Liver (tissue), 3 donors: ENCODE results near the gene ATG2B.

ENCODE experiments used
- CTCF ChIP-seq: fragments of 150-350 bp; IDR thresholded peaks from 2 replicates; pipeline ENCODE4 v1.5.1; 2017; ENCODE audit warnings: improper control_type of control experiment, low read depth, low read length; ENCODE audit not compliant: missing input control
- RAD21 ChIP-seq, 2 donors: IDR thresholded peaks; 2 replicates each; pipeline ENCODE4 v1.6.1; 2016; ENCODE audit warnings: antibody characterized with exemption in 2 of 2, mild to moderate bottlenecking in 2 of 2
- SP1 ChIP-seq: IDR thresholded peaks from 2 replicates; pipeline ENCODE4 v1.6.1; 2018; ENCODE audit warnings: antibody characterized with exemption, mild to moderate bottlenecking
- donor health status: healthy.
- donor health status: healthy.

DNA sequence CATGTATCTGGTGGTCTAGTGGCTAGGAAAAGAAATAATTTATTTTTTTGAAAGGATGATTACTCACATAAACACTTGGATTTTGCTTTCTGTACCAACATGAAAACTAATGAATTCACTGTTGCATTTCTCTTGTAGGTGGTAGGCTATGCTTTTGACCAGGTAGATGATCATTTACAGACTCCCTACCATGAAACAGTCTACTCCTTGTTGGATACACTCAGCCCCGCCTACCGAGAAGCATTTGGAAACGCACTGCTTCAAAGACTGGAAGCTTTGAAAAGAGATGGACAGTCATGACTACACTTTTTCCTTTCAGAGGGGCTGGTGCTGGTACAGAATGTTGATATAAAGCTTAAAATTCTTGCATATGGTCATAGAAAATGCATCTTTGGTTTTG lies 22.2 kb upstream of the ATG2B start:
- TF ChIP-seq SP1 (no peak), CTCF (no peak), RAD21 (IDR thresholded peaks at IDR 0.05) (no peak)
